GM18511 (cell line): ENCODE results near the gene DUOXA2.

Experiments used
- ATAC-seq: cut with Tn5 transposase; IDR thresholded peaks from one replicate; pipeline ENCODE4 v1.9.1; 2021; ENCODE audit warnings: mild to moderate bottlenecking, moderate library complexity; ENCODE audit not compliant: unreplicated experiment

The DUOXA2 gene

GRCh38 chr15:45155739-45156138 is 41.6 kb downstream of the DUOXA2 start:
- ATAC-seq = no peak

- ATAC-seq = no peak
Observed at GRCh38 chr15:45156744-45157455, 42.8 kb downstream of the DUOXA2 start.

- no peak for ATAC-seq
Observed at GRCh38 chr15:45157974-45158373, 43.8 kb downstream of the DUOXA2 start.

- no peak for ATAC-seq
Observed at GRCh38 chr15:45161666-45162065, 47.5 kb downstream of the DUOXA2 start.

GRCh38 chr15:45162771-45163507 is 48.8 kb downstream of the DUOXA2 start:
- ATAC-seq = peak; percentile 46

- ATAC-seq = no peak
Observed at GRCh38 chr15:45163508-45163856, 49.4 kb downstream of the DUOXA2 start.

- ATAC-seq = no peak
Observed at GRCh38 chr15:45164914-45165313, 50.8 kb downstream of the DUOXA2 start.

GRCh38 chr15:45165536-45165935 is 51.4 kb downstream of the DUOXA2 start:
- no peak for ATAC-seq

GRCh38 chr15:45166834-45167630 is 52.9 kb downstream of the DUOXA2 start:
- ATAC-seq = peak; percentile 94

GRCh38 chr15:45167631-45168205 is 53.6 kb downstream of the DUOXA2 start:
- ATAC-seq = no peak
